Ramos (cell line): ENCODE results near the gene COL23A1.
"Not testable (repeated sequence)": the region's sequence is repeated elsewhere in the genome, so short reads cannot be mapped to it uniquely, and the experiment has no call there.

ENCODE experiments used
- in situ Hi-C: fragments of 300-500 bp; cut with MboI; formaldehyde crosslinking; loops from one replicate; pipeline ENCODE4 v1.14.3; 2022; ENCODE audit warnings: low sequenced_read_pairs; ENCODE audit not compliant: unreplicated experiment

The COL23A1 gene

GRCh38 chr5:178319541-178320041 is 270.6 kb downstream of the COL23A1 start:
- in situ Hi-C loops, result no loop called here

- in situ Hi-C loops, result no loop called here
Measured at GRCh38 chr5:178318893-178319292, 271.3 kb downstream of the COL23A1 start.

DNA sequence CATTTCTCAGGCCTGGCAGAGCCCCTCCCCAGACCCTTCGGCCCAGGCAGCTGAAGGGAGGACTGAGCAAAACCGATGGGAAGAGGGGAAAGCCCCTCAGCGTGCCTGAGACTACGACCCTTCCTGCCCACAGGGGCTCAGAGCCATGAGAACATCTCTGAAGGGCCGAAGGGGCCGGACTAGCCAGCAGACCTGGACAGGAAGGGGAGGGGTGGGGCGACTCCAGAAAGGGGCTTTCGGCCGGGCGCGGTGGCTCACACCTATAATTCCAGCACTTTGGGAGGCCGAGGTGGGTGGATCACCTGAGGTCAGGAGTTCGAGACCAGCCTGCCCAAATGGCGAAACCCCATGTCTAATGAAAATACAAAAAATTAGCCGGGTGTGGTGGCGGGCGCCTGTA is 271.8 kb downstream of the COL23A1 start:
- in situ Hi-C loops, result no loop called here

DNA sequence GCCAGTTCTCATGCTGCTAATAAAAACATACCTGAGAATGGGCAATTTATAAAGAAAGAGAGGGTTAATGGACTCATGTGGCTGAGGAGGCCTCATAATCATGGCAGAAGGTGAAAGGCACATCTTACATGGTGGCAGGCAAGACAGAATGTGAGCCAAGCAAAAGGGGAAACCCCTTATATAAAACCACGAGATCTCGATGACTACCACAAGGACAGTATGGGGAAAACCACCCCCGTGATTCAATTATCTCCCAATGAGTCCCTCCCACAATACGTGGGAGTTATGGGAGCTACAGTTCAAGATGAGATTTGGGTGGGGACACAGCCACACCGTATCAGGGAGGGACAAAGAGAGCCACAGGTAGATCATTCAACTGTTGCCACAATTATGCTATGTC is 272.5 kb downstream of the COL23A1 start:
- in situ Hi-C loops, result not testable (repeated sequence)

GRCh38 chr5:178314961-178315820 is 275.0 kb downstream of the COL23A1 start:
- in situ Hi-C loops, result no loop called here

DNA sequence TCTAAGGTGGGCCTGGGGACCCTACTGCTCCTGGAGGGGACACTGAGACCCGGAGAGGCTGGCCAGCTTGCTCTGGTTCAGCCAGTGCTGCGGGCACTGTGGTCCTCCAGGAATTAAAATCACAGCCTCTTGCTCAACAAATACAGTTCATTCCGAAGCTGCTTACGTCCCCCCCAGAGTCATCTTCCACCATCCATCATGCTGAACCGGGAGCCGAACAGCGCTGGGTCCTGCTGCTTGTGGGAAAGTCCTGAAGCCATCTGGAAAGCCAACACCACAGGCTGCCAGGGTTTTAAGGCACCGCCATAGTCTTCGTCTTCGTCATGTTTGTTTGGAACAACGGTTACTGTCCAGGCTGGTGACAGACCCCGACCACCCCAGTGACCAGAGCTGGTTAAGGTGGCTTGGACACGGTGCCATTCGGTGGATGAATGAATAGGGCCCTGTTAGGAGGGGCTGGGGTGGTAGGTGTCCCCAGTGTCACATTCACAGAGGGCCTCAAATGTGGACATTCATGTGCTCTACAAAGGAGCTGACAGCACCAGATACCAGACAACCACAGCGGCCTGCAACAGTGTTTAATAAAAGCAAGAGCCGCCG is 276.0 kb downstream of the COL23A1 start:
- in situ Hi-C loops, result no loop called here

DNA sequence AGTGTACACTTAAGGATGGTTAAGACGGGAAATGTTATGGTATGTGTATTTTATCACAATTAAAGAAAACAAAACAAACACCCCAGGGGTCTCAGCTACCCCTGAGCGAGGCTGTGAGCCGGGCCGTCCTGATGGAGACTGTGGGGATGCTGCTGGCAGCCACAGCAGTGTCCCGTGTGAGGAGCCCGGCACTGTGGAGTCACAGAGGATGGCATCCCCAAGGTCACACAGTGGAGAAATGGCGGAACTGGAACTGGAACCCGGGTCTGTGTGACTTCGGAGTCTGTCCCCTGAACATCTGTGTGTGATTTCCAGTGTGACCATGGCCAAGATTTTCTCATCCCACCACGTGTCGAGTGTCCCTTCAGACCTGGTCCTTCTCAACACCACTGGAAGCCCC is 276.9 kb downstream of the COL23A1 start:
- in situ Hi-C loops, result no loop called here

- in situ Hi-C loops, result no loop called here
Measured at GRCh38 chr5:178312880-178313282, 277.3 kb downstream of the COL23A1 start.

DNA sequence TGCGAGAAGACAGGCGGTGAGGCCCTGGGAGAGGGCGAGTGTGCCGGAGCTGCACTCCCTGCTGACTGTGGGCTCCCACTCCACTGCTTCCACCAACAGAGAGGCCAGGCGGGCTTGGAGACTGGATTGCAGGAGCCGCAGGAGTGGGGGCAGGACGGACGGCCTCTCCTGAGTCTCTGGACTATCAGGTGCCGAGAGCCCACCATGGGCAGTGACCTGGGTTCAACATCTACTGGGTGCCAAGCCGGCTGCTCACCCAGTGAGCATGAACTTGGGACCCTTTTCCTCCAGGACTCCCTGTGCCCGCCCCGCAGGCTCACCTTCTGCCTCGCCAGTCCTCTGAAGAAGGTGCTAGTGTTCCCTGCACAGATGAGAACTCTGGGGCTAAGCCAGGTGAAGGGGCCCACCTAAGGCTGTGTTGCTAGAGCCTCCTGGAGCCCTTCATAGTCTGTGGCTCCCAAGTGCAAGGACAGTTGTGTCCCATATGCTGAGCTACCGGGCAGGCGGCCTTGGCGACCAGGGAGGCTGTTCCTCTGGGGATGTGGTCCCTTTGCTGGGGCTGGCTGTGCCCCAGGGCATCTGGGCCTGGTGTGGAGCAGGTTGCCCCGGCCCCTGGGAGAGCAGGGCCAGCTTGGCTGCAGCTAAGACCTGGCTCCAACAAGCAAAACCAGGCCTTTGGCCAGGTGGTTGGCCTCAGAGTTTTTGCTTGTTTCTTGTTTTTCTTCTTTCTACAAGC is 279.9 kb downstream of the COL23A1 start:
- in situ Hi-C loops, result no loop called here

GRCh38 chr5:178309271-178310013 is 280.8 kb downstream of the COL23A1 start:
- in situ Hi-C loops, result no loop called here

GRCh38 chr5:178308541-178309092 is 281.6 kb downstream of the COL23A1 start:
- in situ Hi-C loops, result no loop called here

GRCh38 chr5:178307267-178308045 is 282.7 kb downstream of the COL23A1 start:
- in situ Hi-C loops, result no loop called here

GRCh38 chr5:178306430-178307225 is 283.6 kb downstream of the COL23A1 start:
- in situ Hi-C loops, result no loop called here

- in situ Hi-C loops, result no loop called here
Measured at GRCh38 chr5:178305801-178306200, 284.4 kb downstream of the COL23A1 start.

GRCh38 chr5:178304761-178305645 is 285.2 kb downstream of the COL23A1 start:
- in situ Hi-C loops, result no loop called here

GRCh38 chr5:178304016-178304415 is 286.2 kb downstream of the COL23A1 start:
- in situ Hi-C loops, result no loop called here

- in situ Hi-C loops, result not testable (repeated sequence)
Measured at GRCh38 chr5:178302321-178302720, 287.9 kb downstream of the COL23A1 start.
